HG02885 (cell line): ENCODE measurements around the gene KCNE3.
"Not testable (repeated sequence)": the region's sequence is repeated elsewhere in the genome, so short reads cannot be mapped to it uniquely, and the experiment has no call there.

Experiments used
- ATAC-seq: cut with Tn5 transposase; IDR thresholded peaks from one replicate; pipeline ENCODE4 v1.9.1; 2021; ENCODE audit warnings: mild to moderate bottlenecking; ENCODE audit not compliant: unreplicated experiment, poor library complexity

The KCNE3 gene

GRCh38 chr11:74447720-74448119 lies 19.6 kb downstream of the KCNE3 start:
- no peak for ATAC-seq

DNA sequence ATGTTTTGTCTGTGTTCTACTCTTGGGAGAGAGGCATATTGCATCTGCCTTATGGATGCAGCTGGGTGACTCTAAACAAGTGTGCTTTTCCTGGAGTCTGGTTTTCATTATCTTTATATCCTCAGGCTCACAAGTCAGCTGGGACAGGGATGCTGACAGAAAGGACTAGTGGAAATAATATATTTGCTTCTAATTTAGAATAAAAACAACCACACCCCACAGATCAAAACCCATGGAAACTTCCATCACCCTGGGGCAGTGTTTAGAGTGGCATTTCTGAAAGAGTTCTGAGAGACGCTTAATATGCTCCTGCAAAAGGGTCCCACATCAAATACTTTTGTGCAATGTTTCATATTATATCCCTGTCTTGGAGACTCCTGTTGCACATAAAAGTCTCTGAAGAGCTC lies 20.8 kb downstream of the KCNE3 start:
- no peak for ATAC-seq

DNA sequence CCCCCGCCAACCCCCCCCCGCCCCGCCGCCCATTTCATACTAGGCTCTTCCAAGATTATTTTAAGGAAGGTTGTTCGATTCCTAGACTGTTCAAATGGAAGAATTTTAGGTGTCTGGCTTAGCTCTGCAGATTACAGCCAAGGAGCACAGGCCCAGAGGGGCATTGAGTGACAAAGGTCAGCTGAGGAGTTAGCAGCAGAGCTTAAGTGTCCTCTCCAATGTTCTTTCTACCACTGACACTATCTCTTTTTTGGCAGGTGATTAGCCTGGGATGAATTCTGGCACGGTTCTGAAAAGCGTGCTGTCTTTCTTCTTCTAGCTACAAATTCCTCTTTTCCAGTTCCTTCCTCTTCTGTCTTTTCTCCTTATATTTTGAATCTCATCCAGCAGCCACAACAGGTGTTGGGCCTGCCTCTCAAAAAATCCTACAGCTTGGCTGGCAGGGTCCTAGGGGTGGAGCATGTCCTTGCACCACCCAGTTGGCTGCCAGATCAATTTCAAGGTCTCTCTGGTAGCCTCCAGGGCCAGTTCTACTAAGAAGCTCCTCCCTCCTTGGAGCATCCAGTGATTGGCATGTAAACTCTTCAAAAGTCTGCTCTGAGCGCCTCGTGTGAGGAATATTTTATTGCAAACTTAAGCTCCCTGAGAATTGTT lies 23.0 kb downstream of the KCNE3 start:
- ATAC-seq: no peak

DNA sequence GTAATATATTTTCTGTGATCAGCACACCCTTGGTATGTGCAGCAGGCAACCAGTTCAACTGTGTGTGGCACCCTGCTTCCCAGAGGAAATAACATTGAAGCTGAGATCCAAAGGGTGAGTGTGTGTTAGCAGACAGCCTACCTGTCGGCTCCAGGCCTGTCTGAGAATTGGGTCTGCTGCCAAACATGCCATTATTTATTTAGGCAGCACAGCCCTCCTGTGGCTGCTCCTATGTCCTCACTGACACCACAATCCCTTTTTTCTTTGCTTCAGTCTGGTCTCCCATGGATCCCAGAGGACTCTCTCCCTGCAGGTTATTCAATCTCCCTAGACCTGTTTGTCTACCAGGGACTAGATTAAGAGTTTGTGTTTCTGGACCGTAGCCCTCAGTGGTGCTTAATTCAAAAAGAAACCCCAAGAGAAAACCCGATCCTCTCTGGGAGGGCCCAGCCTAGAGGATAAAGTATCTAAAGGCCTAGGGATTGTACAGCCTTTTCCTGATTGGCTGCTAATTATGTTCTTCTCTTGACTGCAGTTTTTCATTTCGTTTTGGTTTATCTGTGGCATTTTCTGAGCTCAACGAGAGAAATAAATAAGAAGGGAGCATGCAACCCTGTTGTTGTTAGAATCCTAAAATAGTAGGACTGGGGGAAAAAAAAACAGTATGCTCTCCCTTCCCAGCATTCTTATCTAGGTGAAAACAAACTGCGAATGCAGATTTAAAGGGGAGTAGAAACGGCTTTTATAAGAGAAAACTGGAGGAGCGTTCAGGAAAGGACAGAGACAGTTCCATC lies 24.1 kb downstream of the KCNE3 start:
- no peak for ATAC-seq

- ATAC-seq: no peak
Measured at GRCh38 chr11:74442636-74443035, 24.7 kb downstream of the KCNE3 start.

- no peak for ATAC-seq
Measured at GRCh38 chr11:74438681-74439080, 28.7 kb downstream of the KCNE3 start.

GRCh38 chr11:74437441-74438042 lies 29.8 kb downstream of the KCNE3 start:
- no peak for ATAC-seq

- no peak for ATAC-seq
Measured at GRCh38 chr11:74434528-74434927, 32.8 kb downstream of the KCNE3 start.

GRCh38 chr11:74429205-74429604 lies 38.1 kb downstream of the KCNE3 start:
- ATAC-seq: no peak

DNA sequence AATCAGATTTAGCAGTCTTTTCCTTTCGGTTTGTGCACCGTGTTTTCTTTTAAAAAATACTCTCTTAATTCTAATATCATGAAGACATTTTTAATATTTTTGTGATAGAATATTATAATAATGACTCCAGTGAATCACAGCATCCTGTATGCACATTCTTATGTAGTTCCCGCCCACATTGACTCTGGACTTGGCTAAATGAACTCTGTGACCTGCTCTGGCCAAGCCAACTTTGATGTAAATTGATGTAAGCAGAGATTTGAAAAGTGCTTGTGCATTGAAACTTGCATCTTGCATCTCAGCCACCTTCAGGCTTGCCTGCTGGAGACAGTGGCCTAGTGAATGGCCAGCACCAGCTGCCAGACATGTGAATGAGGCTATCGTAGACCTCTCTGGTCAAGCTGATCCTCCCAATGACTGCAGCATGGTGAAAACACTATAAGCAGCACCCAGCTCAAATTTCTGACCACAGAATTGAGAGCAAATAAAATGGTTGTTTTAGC lies 39.9 kb downstream of the KCNE3 start:
- no peak for ATAC-seq

DNA sequence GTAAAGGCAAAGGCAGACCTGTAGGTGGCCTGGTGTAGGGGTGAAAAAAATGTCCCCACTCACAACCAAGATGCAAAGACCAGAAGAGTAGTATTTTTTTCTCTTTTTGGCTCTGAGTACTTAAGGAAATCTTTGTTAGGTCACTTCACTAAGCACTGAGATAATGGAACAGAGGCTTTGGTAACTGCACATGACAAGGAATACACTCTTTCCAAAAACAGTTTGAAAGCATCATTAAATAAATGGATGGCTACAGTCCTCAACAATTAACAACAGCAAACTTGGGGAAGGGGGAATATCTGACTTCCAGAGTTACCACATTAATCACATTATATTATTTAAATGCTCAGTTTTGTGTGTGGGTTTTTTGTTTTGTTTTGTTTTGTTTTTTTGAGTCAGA lies 42.2 kb downstream of the KCNE3 start:
- ATAC-seq: no peak

DNA sequence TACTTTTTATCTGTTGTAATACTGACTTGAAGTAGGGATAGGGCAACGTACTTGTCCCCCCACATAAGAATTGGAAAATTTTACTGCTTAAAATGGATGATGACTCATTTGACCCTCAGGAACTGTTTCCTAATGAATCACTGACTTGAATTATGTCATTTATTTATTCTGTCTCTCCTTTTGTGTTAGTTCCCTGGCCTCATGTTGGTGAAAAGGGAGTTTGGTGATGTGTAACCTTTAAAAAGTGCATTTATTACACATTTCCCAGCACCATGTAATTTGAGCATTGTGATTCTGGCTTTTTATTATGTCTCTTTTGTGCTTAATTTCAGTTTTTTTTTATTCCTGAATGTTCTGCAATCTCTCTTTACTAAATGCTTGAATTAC lies 48.8 kb downstream of the KCNE3 start:
- no peak for ATAC-seq

DNA sequence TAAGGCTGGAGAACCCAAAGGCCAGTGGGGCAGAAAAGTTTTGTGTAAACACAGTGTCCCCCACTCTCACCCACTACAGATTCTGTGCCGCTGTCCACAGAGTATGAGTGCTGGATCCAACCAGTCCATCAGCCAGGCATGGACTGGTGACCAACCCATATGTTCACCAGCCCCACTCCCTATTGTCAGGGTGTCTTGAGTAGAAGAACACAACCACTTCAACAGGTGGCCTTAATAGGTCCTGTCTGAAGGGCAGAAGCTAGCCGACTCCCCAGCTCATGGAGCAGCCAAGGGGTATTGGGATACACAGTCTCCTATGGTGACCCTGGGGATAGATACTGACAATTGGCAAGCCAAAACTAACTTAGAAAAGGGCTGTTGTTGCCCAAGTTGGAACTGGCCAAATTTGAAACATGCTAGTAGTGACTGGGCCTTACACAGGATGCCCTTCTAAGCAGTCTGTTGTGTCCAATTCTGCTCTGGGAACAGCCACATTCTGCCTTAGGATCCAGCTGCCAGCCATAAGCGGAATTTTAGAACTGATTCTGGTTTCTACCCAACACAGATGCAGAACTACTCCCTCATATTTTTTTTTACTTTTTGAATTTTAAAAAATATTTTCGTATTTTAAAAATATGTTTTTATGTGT lies 49.4 kb downstream of the KCNE3 start:
- ATAC-seq: no peak

- ATAC-seq: no peak
Measured at GRCh38 chr11:74417379-74417804, 50.0 kb downstream of the KCNE3 start.

DNA sequence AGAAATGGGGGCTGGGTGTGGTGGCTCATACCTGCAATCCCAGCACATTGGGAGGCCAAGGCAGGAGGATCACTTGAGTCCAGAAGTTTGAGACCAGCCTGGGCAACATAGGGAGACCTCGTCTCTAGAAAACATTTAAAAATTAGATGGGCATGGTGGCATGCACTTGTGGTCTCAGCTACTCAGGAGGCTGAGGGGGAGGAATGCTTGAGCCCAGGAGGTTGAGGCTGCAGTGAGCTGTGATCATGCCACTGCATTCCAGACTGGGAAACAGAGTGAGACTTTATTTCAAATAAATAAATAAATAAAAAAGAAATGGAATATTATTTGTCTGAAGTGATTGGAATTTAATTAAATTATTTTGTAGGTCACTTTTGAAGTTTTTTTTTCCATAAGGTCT lies 50.4 kb downstream of the KCNE3 start:
- not testable (repeated sequence) for ATAC-seq

GRCh38 chr11:74412733-74413359 lies 54.5 kb downstream of the KCNE3 start:
- no peak for ATAC-seq

GRCh38 chr11:74412321-74412720 lies 55.0 kb downstream of the KCNE3 start:
- no peak for ATAC-seq

GRCh38 chr11:74409633-74410032 lies 57.7 kb downstream of the KCNE3 start:
- ATAC-seq: no peak
